GM21447 (cell line): ENCODE data around the gene SLC35G3.
A peak's percentile ranks its signal among the peaks of the same experiment; 100 is the strongest.
"Not testable (repeated sequence)": the region's sequence is repeated elsewhere in the genome, so short reads cannot be mapped to it uniquely, and the experiment has no call there.

Experiments
- ATAC-seq: cut with Tn5 transposase; IDR thresholded peaks from one replicate; pipeline ENCODE4 v1.9.1; 2021; ENCODE audit not compliant: unreplicated experiment

Gene SLC35G3

DNA sequence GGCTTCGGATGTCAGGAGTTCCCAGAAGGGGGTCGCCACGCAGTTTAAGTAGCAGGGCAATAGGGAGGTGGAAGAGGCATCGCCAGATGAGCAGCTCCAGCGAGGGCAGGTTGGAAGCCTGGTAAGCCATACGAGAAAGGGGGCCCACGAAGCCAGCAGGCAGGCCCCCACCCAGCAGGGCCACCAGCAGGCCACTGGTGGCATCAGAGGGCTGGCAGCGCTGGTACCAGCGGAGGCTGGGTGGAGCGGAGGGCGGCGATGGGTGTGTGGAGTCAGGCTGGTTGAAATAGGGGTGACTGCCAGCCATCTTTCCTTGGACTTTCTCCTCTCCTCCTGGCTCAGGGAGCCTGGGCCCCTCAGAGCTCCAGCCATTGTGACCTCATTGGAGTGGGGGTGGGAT lies at the start of gene SLC35G3:
Gene SLC35G3 (minus strand): TSS at position 393 of the 400 bp plus-strand sequence. CDS start 86 bp downstream, at position 307.
- ATAC-seq, result not testable (repeated sequence)

DNA sequence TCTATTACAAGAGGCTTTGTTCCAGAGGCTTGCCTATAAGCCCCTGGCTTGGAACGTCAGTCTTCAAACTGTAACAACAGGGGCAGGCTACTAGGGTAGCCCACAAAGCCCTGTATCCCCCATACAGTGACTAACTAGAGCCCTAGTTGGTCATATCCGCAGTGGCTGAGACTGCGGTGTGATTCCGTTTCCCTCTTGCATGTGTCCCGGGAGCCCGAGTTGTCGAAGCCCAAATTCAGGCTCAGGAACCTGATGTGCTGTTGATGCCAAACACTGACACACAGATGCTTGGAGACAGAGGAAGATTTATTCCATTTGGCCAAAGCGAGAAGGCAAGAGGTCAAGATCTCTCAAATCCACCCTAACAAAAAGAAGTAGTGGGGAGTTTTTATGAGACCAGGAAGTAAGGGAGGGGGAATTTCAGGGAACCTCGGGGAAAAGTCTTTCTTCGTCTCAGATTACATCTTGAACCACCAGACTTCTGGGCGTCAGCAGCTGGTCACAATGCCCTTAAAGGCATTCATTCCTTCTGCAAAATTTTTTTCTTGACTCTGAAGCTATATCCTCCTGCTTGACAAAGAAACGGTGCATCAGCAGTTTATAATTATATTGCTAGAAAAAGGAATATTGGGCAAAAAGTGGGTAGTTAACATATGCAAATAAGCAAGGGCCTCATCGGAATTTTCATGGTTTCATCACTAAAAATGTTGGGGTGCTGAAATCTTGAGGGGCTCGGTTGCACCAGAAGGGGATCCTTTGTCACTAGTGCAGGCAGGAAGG lies 49.6 kb upstream of the SLC35G3 start:
- no peak for ATAC-seq

DNA sequence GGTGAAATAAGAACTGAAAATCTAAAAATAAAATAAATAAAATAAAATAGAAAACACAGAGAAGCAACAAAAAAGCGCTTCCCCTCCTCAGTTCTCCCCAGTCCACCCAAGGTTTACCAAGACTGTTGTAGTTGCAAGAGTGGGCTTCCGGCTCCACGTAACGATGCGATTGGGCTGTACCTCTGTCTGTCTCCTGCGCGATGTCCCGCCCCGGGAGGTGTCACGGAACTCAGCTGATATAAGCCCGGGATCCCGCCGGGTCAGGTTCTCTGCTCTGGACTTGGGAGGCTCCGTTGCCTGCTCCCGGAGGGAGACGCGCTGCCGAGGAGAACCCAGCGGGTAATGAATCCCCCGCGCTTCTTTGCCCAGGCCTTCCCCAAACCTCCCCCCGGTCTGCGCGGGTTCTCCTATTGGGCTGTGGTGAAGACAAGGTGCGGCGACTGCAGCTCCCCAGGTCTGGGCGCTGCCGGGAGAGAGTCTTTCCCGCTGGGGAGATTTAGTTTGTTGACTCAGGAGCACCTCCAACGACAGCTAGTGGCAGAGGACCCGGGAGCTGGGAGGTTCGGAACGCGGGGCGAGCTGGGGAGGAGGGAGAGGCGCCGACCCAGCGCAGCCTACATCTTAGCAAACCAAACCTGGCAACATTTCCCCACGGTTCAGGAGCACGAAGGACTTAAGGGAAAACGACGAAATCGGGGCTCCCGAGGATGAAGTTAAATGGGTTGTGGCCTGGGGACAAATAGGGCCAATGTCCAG lies 48.8 kb upstream of the SLC35G3 start, which contains the start of gene SLFN5:
Gene SLFN5 (plus strand): TSS at position 268 of the 756 bp plus-strand sequence. CDS start 15,619 bp downstream, outside the sequence.
- ATAC-seq, result peak; percentile 71

DNA sequence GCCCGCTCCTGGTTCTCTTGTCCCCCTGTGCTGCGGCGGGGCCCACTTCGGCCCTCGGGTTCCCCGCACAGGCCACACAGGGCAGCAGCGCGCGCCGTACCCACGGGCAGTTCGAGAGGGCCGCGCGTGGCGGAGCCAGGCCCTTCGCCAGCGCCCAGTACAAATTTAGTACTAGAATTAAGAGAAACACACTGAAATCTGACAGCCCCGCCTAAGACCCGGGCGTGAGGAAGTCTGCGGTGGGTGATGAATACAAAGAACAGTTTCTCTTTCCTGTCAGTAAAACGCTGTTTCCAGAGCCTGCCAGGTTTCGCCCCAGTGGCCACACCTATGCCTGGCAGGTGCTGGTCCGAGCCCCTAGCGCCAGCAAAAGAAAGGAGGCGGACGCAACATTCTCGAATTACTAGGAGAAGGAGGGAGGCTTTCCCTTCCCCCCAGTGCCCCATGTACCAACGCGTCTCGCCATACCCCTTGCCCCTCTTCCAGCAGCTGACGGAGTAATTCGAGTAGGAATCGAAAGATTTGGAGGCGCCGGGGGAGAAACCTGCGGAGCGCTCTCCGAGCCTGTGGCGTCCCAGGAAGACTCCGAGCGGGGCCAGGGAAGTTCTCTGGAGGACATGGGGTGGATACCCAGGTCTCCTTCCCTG lies 48.1 kb upstream of the SLC35G3 start:
- ATAC-seq, result peak; percentile 47

DNA sequence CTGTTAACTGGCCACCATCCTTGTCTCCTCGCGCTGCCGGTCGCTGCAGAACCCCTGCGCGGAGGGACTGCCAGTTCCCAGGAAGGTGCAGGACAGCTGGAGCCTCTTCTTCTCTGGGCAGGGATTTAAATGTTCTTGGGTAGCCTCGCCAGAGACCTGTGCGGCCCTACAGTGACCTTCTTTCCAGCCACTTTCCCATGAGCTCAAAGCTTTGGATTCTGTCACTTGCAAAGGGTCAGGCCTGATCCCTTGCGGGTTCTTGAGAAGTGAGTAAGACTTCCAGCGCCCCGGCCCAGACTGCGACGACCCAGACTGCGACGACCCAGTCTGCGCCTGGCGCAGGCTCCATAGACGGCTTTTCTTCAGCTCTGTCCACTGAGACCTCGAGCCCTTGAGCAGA lies 47.3 kb upstream of the SLC35G3 start:
- ATAC-seq, result no peak

DNA sequence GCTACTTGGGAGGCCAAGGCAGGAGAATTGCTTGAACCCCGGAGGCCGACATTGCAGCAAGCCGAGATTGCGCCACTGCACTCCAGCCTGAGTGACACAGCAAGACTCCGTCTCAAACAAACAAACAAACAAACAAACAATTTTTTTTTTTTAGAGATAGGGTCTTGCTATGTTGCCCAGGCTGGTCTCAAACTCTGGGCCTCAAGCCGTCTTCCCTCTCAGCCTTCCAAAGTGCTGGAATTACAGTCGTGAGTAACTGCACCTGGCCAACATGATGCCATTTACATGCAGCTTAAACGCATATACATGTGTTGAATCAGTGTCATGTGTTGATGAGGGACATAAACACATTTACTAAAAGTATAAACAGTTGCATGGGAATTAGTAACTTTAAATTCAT lies 46.7 kb upstream of the SLC35G3 start:
- ATAC-seq, result no peak

DNA sequence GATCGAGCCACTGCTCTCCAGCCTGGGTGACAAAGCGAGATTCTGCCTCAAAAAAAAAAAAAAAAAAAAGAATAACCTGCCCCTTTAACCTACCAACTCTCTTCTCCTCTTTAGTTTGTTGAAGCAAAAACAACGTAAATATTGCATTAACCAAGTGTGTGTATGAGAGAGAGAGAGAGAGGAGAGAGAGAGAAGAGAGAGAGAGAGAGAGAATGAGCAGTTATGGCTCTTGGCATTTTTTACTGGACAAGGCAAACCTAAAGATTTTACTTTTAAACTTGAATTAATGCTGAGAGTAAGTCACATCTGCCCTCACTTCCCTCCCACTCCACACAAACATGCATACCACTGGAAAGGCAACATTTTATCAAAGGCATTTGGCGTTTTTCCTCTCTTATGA lies 45.6 kb upstream of the SLC35G3 start:
- ATAC-seq, result no peak

DNA sequence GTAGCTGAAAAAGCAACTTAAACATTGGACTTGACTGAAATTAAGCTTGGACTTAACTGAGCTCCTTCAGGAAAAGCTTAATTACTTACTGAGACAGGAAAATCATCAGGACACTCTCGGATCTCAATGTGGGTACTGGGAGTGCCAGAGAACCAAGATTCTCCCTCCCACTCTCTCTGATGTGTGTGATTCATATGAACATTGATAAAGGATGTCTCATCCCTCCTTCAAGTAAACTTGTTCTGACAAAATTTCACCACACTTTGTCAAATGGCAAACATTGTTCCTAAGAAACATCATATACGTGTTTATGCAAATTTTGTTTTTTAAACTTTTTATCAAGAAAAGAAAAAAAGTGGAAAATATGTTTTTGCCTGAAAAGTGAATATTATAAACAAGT lies 44.6 kb upstream of the SLC35G3 start:
- no peak for ATAC-seq

DNA sequence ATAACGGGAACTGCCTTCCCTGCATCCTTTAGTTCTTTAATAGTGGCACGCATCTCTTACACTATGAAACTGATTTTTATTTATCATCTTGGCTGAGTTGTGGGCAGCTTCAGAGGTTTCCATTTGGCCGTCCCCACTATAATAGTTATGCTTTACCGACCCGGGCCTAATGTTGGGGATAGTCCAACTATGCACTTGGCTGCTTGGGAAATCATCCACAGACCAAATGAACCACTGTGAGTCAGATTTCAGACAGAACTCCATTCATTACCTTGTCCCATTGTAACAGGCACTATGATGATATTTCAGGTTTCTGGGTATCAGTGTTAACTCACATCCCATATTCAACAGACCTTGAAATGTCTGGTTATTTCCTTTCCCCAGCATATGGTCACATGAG lies 42.6 kb upstream of the SLC35G3 start:
- ATAC-seq, result no peak

DNA sequence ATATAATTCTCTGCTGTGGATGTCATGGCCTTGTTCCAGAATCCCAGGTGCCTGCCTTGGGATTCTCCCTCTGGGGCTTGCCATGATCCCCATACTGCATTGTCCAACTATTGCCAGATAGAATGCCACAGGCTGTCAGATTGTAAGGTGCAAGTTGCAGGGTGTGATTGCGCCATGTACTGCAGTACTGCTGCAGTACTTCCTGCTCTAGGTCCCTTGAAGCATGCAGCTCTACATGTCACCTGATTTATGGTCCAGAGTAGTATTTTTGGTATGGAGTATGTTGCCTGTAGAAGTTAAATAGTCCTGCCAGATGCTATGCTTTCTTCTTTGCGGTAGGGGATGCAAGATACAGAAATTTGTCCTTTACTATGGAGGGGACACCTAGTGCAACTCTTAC lies 41.7 kb upstream of the SLC35G3 start:
- no peak for ATAC-seq

DNA sequence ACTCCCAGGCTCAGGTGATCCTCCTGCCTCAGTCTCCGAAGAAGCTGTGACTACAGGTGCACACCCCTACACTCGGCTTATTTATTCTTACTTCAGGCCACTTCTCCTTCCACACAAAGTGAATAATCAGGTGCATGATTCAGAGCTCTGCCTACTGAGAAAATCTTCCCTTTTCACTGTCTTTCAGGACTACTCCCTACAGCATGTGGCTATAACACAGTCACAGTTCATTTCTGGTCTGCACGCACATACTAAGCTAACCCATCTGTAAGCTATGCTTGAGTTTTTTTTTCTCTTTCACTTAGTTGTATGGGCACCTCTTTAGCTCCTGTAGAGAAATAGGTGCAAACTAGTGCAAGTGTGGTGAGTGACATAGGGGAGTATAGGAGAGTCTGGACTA lies 41.1 kb upstream of the SLC35G3 start:
- ATAC-seq, result no peak

DNA sequence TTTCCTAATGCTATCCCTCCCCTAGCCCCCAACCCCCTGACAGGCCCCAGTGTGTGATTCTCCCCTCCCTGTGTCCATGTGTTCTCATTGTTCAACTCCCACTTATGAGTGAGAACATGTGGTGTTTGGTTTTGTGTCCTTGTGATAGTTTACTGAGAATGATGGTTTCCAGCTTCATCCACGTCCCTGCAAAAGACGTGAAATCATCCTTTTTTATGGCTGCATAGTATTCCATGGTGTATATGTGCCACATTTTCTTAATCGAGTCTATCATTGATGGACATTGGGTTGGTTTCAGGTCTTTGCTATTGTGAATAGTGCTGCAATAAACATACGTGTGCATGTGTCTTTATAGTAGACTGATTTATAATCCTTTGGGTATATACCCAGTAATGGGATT lies 40.1 kb upstream of the SLC35G3 start:
- ATAC-seq, result not testable (repeated sequence)

DNA sequence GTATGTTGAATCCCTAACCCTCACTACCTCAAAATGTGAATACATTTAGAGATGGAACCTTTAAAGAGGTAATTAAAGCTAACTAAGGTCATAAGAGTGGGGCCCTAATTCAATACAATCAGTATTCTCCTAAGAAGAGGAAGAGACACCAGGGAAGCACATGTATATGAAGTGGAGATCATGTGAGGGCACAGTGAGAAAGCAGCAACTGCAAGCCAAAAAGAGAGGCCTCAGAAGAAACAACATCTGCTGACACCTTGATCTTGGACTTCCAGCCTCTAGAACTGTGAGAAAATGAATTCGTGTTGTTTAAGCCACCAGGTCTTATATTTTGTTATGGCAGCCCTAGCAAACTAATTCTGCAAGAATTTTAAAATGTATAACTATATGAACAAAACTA lies 35.4 kb upstream of the SLC35G3 start:
- ATAC-seq, result no peak

DNA sequence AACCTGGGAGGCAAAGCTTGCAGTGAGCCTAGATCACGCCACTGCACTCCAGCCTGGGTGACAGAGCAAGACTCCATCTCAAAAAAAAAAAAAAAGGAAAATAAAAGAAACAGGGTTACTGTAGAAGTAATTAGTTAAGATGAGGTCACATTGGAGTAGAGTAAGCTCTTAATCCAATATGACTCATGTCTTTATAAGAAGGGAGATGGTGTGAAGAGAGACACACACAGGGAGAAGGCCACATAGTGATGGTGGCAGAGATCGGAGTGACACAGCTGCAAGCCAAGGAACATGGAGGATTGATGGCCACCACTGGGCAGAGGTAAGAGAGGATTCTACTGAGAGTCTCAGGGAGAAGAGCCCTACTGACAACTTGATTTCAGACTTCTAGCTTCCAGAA lies 33.4 kb upstream of the SLC35G3 start:
- ATAC-seq, result no peak

DNA sequence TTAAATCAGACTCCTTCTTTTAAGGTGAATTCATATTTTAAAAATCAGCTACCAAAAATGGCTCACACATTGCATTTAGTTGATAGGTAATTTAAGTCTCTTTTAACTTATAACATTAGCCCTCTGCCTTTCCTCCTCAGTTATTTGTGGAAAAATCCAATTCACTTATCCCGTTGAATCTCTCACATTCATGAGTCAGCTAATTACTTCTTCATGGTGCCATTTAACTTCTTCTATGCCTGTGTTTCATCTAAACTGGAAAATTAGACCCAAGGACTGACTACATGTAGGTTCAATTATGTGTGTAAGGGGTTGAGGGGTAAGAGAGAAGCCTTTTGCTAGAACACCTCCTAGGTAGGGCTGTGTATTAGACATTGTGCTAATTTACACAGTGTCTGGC lies 30.2 kb upstream of the SLC35G3 start:
- no peak for ATAC-seq

DNA sequence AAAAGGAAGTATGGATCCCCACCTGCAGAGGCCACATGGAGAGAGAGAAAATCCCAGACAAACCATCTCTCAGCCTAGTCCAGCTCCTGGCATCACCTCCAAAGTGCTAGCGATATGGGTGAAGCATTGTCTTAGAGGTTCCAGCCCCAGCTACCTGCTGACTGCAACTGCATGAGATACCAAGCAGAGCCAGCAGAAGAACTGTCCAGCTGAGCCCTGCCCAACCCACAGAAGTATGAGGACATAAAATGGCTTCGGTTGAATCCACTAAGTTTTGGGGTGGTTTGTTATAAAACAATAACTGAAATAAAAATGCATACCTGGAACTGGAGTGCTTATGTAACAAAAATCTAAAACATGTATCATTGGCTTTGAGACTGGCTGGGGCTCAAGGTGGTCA lies 28.3 kb upstream of the SLC35G3 start:
- no peak for ATAC-seq

DNA sequence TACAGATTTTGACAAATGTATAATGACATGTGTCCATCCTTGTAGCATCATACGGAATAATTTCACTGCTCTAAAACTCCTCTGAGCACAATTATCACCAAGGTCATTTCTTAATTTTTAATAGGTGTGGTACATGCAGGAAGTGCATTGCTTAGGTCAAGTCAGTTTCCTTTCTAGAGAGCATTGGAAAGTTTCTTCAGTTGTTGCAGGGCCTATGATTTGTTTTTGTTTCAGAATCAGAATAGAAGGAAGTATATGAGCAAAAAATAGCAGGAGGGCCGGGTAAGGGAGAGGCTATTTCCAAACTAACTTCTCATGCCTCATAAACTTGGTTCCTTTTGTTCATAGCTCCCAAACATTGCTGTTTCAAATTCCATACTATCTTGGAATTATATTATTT lies 24.7 kb upstream of the SLC35G3 start:
- ATAC-seq, result no peak

DNA sequence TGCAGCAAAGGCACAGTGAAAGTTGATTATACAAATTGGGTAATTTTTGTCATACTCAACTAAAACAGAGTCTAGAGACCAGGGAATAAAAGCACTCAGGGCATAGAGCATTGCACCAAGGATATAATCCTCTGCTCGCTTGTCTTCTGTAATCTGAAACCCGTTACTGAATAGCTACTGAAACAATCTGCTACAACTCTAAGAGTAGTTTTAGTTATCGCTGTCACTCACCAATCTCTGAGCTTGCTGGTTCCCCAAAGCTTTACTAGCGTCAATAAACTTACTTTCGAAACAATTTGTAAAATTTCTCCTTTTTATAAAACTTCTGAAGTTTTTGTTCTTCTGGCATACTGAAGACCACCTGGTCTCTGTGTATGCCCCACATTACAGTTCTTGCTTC lies 22.9 kb upstream of the SLC35G3 start:
- ATAC-seq, result no peak

DNA sequence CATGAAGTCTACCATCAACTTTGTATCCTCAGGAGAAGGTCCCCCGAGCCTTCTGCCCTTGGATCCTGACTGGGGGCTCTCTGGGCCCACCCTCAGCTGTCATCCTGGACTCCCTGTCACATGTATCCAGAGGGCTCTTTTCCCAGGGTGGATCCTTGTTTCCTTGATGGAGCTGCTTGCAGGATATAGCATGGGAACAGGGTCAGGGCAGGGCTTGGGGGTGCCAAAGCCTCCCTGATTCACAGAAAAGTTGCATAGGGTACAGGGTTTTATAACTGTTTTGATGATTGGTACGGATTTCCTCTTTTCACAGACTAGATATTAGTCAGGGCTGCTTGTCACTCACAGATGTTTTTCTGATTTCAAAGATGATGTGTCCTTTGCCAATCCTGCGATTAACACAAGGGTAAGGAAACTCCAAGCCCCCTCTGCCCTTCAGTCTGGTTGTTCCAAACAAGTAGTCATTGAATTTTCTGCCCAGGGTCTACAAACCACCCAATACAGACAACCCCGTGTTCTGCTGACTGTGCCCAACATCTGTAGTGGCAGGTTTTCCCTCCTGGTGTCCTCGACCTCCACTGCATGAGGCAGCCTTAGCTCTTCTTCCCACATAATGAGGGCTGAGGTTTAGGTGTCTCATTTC lies 20.6 kb upstream of the SLC35G3 start:
- ATAC-seq, result no peak

DNA sequence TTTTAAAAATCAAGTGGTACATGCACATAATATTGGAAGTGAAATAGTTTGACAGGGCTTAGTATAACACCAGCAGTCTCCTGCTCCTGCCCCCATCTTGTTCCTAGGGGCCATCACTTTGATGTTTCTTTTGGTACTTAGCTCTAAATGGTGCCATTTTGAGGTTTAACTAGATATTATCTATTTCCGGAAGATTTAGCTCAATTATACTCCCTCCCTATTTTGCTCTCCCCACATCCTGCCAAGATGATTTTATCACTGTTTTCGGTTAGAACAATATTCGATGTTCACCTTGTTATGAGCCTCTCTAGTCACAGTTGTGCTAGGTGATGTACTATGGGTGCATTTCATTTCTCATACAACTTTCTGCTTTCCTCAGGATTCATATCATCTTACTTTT lies 20.0 kb upstream of the SLC35G3 start:
- ATAC-seq, result no peak

DNA sequence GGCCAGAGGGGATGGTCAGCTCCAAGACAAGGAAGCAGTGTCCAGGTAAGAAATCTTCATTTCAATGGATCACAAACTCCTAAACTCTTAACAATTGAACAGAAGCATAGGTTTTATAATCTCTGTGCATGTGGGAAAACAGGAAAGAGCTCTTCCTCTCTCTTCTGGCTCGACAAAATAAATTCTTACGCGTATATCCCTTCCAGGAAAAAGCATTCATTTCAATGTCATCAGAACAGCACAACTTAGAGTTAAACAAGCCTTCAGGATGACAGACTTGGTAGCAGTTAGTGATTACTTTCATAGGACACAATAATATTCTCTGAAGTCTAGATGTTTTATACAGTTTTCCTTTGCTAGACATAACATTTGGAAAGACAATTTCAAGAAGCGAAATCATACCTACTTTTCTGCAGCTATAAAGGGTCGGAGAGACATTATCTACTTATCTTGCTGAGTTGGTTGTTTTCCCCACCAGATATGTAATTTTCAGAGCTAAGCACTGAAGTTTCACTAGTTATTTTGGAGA lies 19.3 kb upstream of the SLC35G3 start:
- no peak for ATAC-seq
